ENCODE measurements around the gene TRA2B. TPM values are rescaled to one million over a fixed set of nuclear protein-coding genes. Genes with fewer than 3 reads are reported as not detected.

Gene TRA2B
- total RNA-seq, result 100 to 1,000 TPM; 117 to 217 (median 144) TPM

DNA sequence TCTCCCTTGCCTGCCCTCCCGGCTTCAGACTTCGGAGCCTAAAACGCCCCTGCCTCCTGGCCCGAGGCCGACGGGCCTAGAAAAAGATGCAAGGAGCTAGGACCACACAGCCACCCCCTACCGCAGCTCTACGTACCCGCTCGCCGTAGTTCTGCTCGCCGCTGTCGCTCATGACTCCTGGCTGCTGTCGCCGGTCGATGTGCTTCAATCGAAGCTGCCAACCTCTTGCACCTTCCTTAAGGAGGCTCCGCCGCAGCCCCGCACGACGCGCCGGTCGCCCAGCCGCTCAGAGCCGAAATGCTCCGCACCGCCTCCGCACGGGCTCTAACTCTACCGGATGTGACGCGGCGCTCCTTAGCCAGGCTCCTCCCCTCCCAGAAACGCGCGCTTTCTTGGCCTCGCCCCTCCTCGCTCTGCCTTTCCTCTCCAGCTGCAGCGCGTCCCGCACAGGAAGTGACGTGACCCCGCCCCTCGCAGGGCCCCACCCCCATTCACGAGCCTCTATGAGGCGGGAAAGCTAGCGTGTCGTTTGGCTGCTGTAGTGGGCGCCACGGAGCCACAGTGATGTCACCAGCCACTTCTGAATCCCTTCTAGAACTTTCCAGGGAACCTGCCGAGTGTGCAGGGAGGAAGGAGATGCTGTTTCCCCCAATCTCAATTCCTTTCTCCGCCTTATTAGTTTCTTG, at the start of gene TRA2B:
Gene TRA2B, minus strand, starts transcription at position 326 of the 686 bp plus-strand sequence. Its CDS starts 154 bp downstream, at position 172.
- peak; percentile 99 to 100 for TF ChIP-seq POLR2A (IDR thresholded peaks at IDR 0.05)
- TF ChIP-seq, protein P1, sequence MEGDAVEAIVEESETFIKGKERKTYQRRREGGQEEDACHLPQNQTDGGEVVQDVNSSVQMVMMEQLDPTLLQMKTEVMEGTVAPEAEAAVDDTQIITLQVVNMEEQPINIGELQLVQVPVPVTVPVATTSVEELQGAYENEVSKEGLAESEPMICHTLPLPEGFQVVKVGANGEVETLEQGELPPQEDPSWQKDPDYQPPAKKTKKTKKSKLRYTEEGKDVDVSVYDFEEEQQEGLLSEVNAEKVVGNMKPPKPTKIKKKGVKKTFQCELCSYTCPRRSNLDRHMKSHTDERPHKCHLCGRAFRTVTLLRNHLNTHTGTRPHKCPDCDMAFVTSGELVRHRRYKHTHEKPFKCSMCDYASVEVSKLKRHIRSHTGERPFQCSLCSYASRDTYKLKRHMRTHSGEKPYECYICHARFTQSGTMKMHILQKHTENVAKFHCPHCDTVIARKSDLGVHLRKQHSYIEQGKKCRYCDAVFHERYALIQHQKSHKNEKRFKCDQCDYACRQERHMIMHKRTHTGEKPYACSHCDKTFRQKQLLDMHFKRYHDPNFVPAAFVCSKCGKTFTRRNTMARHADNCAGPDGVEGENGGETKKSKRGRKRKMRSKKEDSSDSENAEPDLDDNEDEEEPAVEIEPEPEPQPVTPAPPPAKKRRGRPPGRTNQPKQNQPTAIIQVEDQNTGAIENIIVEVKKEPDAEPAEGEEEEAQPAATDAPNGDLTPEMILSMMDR (IDR thresholded peaks at IDR 0.05), result peak in 4 of 6 experiments; percentile 14 to 33 (median 23)

DNA sequence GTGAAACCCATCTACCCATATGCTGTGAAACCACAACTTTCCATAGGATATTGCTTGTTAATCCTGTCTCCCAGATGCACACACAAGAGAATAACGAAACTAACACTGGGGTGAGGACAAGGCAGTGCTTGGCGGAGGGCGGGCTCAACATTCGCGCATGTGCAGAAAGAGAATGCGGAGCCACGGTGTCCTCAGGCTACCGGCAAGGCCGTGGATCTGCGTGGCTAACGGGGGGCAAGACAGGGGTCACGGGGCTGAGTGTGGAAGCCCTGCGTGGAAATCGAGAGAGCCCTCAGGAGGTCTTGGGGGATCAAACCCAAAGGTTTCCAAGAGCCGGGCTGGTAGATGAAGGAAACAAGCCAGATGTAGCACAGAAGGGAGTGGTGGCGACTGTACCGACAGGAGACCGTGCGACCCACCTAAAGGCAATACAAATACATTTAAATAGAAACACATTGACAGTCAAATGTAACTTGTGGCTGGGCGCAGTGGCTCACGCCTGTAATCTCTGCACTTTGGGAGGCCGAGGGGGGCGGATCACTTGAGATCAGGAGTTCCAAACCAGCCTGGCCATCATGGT, 48.5 kb upstream of the TRA2B start:
- H3K4me1 ChIP-seq, result peaks cover 0 to 7% (median 0%) of the 10 kb centered on the region in 4 donors
- no peak overlapping the region for H3K27ac ChIP-seq
- H3K27me3 ChIP-seq, result no peaks in the 10 kb centered on the region
- no peaks in the 10 kb centered on the region for H3K36me3 ChIP-seq
- no peak overlapping the region for H3K4me3 ChIP-seq
- H3K9me3 ChIP-seq, result no peaks in the 10 kb centered on the region
- TF ChIP-seq POLR2A (IDR thresholded peaks at IDR 0.05), result no peak
- TF ChIP-seq, protein P1 (IDR thresholded peaks at IDR 0.05), result no peak
- no peak for DNase-seq

More for the DNA sequence above, at the start of gene TRA2B:
- Histone ChIP-seq H3K4me1 (peaks cover 0 to 25% (median 10%) of the 10 kb centered on the region in 4 donors), H3K4me3 (peak within 1 kb of the TSS; percentile 79 to 99 (median 92)), H3K27me3 (no peaks in the 10 kb centered on the region), H3K27ac (peak within 1 kb of the TSS; percentile 99 to 100 (median 99)), H3K36me3 (no peaks in the 10 kb centered on the region), H3K9me3 (no peaks in the 10 kb centered on the region)
- DNase-seq, result peak; percentile 98 to 99 (median 99)

DNA sequence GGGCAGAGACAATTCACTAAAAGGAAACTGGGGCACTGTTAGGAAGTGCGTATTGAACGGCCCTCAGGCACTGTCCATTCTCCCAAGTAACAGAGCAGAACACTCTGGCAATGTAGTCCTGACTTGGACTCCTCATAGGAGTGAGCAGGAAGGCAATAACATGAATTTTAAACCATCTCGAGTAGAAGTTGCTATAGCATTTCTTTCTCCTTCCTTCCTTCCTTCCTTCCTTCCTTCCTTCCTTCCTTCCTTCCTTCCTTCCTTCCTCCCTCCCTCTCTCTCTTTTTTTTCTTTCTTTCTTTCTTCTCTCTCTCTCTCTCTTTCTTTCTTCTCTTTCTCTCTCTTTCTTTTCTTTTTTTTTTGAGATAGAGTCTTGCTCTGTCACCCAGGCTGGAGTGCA, 46.4 kb upstream of the TRA2B start:
- DNase-seq, result no peak
- Histone ChIP-seq H3K4me1 (peaks cover 0 to 7% (median 0%) of the 10 kb centered on the region in 4 donors), H3K36me3 (no peaks in the 10 kb centered on the region), H3K27ac (no peak overlapping the region), H3K9me3 (no peaks in the 10 kb centered on the region), H3K4me3 (no peak overlapping the region), H3K27me3 (no peaks in the 10 kb centered on the region)
- TF ChIP-seq POLR2A (IDR thresholded peaks at IDR 0.05), result no peak
- TF ChIP-seq, protein P1 (IDR thresholded peaks at IDR 0.05), result no peak

DNA sequence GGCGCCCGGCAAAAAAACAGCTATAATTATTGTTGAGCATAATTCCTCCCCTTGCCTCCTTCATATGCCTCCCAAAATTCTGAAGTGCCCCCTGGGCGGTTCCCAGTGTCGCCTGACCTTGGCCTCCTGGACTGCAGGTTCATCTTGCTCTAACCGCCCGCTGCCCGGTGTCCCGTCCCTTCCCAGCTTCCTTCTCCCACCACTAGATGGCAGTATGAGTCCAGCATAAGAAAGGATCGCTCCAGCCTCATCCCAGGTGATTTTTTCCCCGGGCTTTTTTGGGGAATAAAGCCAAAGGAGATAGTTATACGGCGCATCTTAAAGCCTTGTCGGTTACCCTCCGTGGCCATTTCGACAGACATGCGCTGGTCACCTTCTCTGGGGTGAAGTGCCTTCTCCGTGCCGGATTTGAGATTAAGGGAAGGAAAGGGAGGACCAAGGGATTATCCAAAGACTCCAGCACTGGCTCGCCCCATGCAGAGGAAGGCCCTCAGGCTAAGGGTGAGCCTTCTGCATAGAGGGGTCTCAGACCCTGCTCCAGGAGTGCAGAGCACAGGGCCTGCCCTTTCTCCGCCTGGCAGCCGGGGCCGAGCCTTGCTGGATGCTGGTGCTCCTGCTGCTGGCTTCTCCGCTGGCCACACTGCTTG, 45.8 kb upstream of the TRA2B start:
- no peak overlapping the region for H3K4me3 ChIP-seq
- no peaks in the 10 kb centered on the region for H3K9me3 ChIP-seq
- TF ChIP-seq, protein P1 (IDR thresholded peaks at IDR 0.05), result peak; percentile 54 to 93 (median 84)
- no peak for TF ChIP-seq POLR2A (IDR thresholded peaks at IDR 0.05)
- H3K27me3 ChIP-seq, result no peaks in the 10 kb centered on the region
- peaks cover 0 to 7% (median 0%) of the 10 kb centered on the region in 4 donors for H3K4me1 ChIP-seq
- H3K36me3 ChIP-seq, result no peaks in the 10 kb centered on the region
- no peak overlapping the region for H3K27ac ChIP-seq
- DNase-seq, result peak; percentile 65 to 87 (median 72)

DNA sequence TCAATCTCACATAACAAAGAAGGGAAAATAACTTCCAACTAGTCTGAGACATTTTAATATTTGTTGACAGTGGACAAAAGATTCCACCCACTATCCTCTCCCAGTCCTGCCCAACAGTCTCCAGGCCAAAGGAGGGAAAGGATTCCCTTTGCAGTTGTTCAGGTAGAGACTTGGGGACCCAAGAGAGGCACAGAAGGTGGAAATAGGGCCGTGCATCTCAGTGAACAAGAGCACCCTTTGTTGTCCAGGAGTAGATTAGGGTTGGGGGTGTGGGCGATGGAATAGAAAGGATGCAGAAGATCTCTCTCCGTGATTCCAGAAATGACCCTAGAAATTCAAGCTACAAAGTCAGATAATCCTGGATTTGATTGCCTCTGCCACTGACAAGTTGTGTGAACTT, 44.8 kb upstream of the TRA2B start:
- Histone ChIP-seq H3K9me3 (no peaks in the 10 kb centered on the region), H3K36me3 (no peaks in the 10 kb centered on the region), H3K4me1 (peaks cover 0 to 7% (median 0%) of the 10 kb centered on the region in 4 donors), H3K4me3 (no peak overlapping the region), H3K27ac (no peak overlapping the region), H3K27me3 (no peaks in the 10 kb centered on the region)
- TF ChIP-seq, protein P1 (IDR thresholded peaks at IDR 0.05), result no peak
- no peak for TF ChIP-seq POLR2A (IDR thresholded peaks at IDR 0.05)
- no peak for DNase-seq

Measured in Peyer's patch (tissue), 4 donors.